Renal cortical epithelial cell (primary cell): Measurements from ENCODE around the gene SEC14L5. TPM values are rescaled to one million over a fixed set of nuclear protein-coding genes. Genes with fewer than 3 reads are reported as not detected.
"Not testable (repeated sequence)": the region's sequence is repeated elsewhere in the genome, so short reads cannot be mapped to it uniquely, and the experiment has no call there.

Experiments
- DNase-seq: peaks from one replicate; pipeline ENCODE4 v3.0.0-alpha.2; 2011; ENCODE audit warnings: low read depth
- total RNA-seq: library from RNA; depleted of rRNA; stranded (reverse); fragments of >200 nt; gene quantifications from 2 replicates; pipeline ENCODE4 v1.2.3, GENCODE V29; 2014

SEC14L5 gene
- total RNA-seq, 1 donor from 2014 or later = 0.10 TPM

- DNase-seq = no peak
Measured at GRCh38 chr16:5036228-5037156, 78.4 kb downstream of the SEC14L5 start.

GRCh38 chr16:5040451-5040850, 82.3 kb downstream of the SEC14L5 start:
- DNase-seq = no peak

GRCh38 chr16:5041600-5042133, 83.5 kb downstream of the SEC14L5 start:
- peak; percentile 84 for DNase-seq

GRCh38 chr16:5042574-5043171, 84.5 kb downstream of the SEC14L5 start:
- DNase-seq = no peak

- no peak for DNase-seq
Measured at GRCh38 chr16:5044011-5044540, 85.9 kb downstream of the SEC14L5 start.

- DNase-seq = not testable (repeated sequence)
Measured at GRCh38 chr16:5044581-5044980, 86.5 kb downstream of the SEC14L5 start.

GRCh38 chr16:5045499-5046115, 87.5 kb downstream of the SEC14L5 start:
- no peak for DNase-seq

- no peak for DNase-seq
Measured at GRCh38 chr16:5046914-5047313, 88.8 kb downstream of the SEC14L5 start.

GRCh38 chr16:5054876-5055865, 97.0 kb downstream of the SEC14L5 start:
- no peak for DNase-seq

GRCh38 chr16:5056352-5056751, 98.2 kb downstream of the SEC14L5 start:
- no peak for DNase-seq

- DNase-seq = no peak
Measured at GRCh38 chr16:5058476-5058875, 100.3 kb downstream of the SEC14L5 start.

- DNase-seq = no peak
Measured at GRCh38 chr16:5059386-5060072, 101.4 kb downstream of the SEC14L5 start.

GRCh38 chr16:5060073-5060641, 102.0 kb downstream of the SEC14L5 start:
- no peak for DNase-seq

GRCh38 chr16:5062051-5062450, 103.9 kb downstream of the SEC14L5 start:
- DNase-seq = no peak

- DNase-seq = no peak
Measured at GRCh38 chr16:5062790-5063765, 104.9 kb downstream of the SEC14L5 start.

- no peak for DNase-seq
Measured at GRCh38 chr16:5064915-5065314, 106.8 kb downstream of the SEC14L5 start.

- no peak for DNase-seq
Measured at GRCh38 chr16:5065326-5065725, 107.2 kb downstream of the SEC14L5 start.

GRCh38 chr16:5065813-5066212, 107.7 kb downstream of the SEC14L5 start, which contains the start of gene C16orf89:
TSS of gene C16orf89 (minus strand) at chr16:5065956. CDS start at chr16:5065908, 48 bp downstream.
- no peak for DNase-seq

GRCh38 chr16:5066511-5066910, 108.4 kb downstream of the SEC14L5 start:
- no peak for DNase-seq
